NCI-H748 (cell line): ENCODE measurements around the gene UHRF1.
A peak's percentile ranks its signal among the peaks of the same experiment; 100 is the strongest.
"Not testable (repeated sequence)": the region's sequence is repeated elsewhere in the genome, so short reads cannot be mapped to it uniquely, and the experiment has no call there.

Source experiments
- DNase-seq: peaks from one replicate; lab custom pipeline; 2025; ENCODE audit not compliant: unreplicated experiment; lab: John Stamatoyannopoulos, UW

UHRF1 gene

DNA sequence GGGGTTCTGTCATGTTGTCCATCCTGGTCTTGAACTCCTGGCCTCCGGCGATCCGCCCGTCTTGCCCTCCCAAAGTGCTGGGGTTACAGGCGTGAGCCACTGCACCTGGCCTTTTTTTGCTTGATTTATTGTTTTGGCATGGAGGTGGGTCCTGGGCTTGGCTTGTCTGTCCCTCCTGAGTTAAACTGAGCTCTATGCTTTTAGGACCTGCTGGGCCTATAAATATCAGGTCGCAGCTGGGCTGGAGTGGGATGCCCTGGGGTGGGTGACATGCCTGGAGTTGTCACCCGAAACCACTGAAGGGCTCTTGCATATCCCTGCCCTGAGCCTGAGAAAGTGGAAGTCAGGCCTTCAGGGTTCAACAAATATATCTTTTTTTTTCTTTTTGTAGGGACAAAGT, 12.2 kb upstream of the UHRF1 start:
- DNase-seq = no peak

DNA sequence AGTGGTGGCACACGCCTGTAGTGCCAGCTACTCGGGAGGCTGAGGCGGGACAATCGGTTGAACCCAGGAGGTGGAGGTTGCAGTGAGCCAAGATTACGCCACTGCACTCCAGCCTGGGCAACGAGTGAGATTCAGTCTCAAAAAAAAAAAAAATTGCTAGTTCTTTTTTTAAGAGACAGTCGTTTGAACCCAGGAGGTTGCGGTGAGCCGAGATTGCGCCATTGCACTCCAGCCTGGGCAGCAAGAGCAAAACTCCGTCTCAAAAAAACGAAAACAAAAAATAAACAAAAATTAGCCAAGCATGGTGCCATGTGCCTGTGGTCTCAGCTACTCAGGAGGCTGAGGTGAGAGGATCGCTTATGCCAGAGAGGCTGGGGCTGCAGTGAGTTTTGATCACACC, 8.4 kb upstream of the UHRF1 start:
- not testable (repeated sequence) for DNase-seq

DNA sequence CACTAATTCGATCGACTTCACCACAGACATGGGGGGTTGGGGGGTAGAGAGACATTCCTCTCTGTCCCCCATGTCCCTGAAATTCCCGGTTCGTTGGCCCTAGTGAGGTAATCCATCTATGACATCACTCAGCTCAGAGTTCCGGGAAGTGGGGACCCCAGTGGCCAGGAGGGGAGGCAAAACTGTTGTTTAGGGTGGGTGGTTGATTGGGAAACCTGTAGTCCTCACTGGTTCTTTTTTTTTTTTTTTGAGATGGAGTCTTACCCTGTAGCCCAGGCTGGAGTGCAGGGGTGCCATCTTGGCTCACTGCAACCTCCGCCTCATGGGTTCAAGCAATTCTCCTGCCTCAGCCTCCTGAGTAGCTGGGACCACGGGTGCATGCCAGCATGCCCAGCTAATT, 6.5 kb upstream of the UHRF1 start, which contains the start of gene ARRDC5:
TSS of gene ARRDC5 (minus strand) at position 101 of the 400 bp plus-strand sequence. CDS start at position 30, 71 bp downstream.
- no peak for DNase-seq

DNA sequence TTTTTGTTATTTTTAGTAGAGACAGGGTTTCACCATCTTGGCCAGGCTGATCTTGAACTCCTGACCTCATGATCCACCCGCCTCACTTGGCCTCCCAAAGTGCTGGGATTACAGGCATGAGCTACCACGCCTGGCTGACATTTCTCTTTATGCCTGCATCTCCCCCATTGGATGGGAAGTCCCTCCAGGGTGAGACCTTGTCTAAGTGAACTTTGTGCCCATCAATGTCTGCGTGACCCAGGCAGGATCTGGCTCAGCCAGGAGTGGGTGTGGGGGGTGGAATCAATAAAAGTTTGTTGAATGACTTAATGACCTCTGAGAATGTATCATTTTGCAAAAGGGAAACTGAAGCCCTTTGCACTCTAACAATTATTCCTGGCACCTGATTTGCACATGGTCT, 4.8 kb upstream of the UHRF1 start:
- no peak for DNase-seq

DNA sequence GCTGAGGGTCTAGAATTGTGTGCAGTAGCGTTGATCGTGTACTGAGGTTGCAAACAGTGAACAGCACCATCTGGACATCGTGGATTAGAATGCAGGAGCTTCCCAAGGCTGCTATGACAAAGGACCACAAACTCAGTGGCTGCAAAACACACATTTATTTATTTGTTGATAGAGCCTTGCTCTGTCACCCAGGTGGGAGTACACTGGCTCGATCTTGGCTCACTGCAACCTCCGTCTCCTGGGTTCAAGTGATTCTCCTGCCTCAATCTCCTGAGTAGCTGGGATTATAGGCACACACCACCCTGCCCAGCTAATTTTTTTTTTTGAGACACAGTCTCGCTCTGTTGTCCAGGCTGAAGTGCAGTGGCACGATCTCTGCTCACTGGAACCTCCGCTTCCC, 2.3 kb upstream of the UHRF1 start:
- DNase-seq = no peak

DNA sequence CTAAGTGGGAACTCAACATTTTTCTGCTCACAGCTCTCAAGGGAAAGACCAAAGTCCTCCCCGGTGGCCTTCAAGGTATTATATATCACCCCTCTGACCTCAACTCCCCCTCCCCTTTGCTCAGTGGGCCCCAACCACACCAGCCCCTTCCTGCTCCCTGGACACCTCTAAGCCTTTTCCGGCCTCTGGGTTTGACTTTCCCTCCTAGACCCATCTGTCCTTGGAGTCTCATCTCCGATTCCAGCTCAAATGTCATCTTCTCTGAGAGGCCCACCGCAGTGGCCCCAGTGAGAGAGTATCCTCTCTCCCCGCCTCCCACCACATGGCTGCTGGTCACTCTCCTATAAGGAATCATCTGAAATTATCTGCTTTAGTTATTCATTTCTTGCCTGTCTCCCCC, 941 bp upstream of the UHRF1 start:
- DNase-seq = no peak

DNA sequence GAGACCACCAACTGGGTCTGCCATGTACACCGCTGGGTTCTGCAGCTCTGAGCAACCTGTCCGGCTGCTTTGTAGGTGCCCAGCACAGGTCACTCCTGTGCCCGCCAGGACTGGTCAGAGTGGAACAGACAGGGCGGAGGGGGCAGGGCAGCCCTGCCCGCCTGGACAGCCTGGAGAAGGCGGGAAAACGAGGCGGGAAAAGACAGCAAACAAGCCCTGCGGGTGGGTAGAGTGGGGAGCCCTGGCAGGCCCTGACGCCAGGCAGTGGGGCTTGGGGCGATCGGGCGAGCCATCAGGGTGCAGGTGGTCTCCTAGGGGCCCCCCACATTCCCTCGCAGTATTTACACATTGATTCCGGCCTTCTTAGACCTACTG, 533 bp upstream of the UHRF1 start:
- DNase-seq = peak; percentile 29

DNA sequence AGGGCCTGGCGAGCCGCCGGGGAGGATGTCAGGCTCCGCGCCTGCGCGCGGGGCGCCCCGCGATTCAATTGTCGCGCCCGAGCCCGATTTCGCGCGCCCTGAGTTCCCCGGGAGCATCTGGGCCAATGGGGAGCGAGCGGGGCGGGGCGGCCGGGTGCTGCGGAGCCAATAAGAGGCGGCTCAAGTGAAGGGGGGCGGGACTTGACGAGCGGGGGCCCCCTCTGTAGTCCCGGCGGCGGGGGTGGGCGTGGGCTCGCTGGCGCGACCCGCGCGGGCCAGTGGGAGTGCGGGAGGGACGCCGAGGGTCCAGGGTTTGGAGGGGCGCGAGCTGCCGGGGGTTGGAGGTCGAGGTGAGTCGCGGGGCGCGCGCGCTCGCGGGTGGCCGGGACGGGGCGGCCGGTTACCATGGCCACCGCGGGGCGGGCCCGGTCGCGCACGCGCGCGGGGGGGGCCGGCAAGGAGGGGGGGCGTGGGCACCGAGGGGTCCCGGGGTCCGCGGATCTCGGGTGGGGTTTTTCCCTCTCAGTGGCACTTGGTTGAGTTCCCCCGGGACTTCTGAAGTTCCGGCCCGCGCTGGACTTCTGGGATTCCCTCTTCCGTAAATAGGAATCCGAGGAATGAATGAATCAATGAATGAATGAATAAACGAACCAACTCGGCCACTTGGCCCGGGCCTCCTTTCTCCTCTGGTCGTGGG, 744 bp downstream of the UHRF1 start:
- DNase-seq = peak; percentile 91

DNA sequence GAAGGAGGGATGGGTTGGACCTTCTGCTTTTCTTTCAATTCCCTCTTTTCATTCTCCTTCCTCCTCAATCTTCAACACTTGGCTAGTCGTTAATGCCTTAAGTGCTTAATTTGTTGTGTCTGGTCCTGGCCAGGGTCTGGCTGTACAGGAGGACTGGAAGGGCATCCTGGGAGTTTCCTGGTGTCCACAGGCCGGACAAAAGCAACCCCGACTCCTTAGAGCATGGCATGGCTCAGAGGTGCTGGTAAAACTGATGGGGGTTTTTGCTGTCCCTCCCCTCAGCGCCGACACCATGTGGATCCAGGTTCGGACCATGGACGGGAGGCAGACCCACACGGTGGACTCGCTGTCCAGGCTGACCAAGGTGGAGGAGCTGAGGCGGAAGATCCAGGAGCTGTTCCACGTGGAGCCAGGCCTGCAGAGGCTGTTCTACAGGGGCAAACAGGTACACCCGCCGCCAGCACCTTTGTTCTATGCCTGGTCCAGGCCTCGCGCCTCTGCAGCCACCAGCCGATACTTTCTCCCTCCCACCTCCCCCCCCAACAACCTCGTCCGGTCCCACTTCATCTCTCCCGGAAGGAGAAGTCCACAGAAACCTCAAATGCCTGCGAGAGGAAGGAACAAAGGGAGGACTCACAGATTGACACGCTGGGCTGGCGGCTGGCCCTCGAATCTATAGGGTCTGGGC, 1.4 kb downstream of the UHRF1 start:
- DNase-seq = peak; percentile 17

DNA sequence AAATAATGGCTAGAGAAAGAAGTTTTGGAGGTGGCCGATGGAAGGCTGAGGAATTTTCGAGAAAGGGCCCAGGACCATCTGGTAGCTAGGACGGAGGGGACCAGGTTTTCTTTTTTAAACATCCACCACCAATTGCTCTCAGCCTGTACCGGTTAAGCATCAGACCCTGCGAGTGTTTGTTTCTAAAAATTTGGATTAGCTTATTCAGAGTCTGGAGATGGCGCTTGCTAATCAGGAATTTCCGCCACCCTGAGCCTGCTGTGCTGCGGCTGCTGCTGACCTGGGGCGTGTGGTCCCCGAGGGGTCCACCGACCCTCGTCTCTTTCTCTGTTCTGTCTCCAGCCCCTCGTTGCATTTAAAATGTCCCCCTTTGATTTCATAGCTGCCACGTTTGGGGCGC, 2.0 kb downstream of the UHRF1 start:
- no peak for DNase-seq

DNA sequence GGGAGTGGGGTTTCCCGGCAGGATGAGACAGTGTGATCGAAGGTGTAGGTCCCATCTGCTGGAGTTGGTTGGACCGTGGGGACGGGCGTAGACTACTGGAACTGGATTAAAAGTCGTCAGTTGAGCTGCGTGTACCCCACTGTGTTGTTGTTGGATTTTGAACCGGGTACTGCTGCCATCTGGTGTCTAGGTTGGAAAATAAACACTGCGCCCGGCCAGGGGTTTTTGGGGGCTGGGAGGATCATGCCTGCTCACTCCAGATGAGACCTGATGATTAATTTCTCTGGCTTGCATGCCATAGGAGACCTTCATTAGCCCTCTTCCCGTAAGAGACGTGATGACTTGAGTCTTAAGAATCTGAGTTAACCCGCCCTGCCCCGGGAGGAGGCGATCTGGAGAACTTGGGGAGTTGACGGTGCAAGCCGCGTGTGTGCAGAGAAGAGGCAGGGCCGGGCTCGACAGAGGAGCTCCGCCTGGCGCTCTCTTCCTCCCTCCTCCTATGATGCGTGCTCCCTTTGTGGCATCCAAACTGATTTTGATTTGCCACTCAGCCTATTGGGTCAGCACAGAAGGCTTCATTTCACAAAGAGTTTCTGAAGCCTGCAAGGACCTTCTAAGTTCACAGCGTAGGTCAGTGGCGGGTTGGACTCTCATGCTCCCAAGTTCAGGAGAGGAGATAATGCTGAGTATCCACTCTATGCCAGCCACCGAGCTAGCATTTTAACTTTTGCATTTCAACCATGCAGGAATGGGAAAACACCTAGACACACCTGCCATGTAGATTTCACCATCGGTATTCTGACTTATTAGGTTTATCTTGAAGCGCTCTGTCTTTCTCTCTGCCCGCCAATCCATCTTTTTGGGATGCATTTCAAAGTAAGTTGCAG, 2.7 kb downstream of the UHRF1 start:
- peak; percentile 11 for DNase-seq

DNA sequence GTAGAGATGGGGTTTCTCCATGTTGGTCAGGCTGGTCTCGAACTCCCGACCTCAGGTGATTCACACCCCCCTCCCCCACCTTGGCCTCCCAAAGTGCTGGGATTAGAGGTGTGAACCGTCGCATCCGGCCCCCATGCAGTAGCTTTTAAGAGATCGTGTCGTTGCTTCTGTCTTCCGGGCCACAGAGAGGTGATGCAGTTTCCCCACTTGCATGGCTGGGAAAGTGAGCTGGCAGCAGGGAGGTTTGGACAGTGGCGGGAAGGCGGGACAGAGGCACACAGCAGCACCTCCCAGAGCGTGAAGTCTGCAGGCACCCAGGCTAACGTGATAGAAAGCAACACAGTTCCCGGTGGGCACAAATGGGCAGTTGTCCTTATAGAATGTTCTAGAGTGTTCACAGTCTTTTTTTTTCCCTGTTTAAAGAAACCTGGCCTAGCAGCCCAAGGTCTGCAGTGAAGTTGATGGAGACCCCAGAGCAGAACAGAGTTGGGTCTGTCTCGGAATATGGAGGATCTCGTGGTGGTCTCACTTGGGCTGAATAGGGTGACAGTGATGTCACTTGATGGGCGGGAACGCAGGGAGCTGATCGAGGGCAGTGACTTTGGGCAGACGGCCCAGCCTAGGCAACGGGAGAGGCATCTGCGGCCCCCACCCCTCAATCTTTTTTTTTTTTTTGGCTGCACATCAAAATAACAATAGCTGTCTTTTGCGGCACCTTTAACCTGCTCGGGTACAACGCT, 4.9 kb downstream of the UHRF1 start:
- DNase-seq = no peak

DNA sequence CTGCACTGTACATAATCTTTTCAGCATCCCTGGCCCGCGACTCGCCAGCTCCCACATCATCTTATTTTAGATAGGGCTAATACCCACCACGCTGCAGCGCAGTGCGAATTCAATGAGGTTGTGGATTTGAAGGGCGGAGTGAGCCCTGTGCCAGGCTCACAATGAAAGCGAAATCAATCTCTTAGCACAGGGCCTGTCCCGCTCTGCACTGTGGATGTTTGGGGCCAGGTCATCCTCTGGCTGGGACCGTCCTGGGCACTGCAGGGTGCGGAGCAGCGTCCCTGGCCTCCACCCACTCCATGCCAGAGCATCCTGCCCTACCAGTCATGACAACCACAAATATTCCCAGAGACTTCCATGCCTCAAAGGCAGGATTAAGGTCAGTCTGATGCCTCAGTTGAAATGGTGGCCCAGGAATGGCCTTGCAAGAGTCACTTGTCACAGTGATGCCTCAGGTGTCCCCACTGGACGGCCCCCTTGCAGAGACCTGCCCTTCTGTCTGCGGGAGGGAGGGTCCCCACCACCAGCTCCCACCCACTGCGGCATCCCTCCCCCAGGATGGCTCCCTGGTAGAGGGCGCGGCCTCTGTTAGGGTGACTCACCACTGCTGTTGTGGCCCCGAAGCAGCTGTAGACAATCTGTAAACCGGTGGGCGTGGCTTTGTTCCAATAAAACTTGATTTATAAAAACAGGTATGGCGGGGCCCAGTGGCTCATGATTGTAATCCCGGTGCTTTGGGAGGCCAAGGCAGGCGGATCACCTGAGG, 5.6 kb downstream of the UHRF1 start:
- no peak for DNase-seq

DNA sequence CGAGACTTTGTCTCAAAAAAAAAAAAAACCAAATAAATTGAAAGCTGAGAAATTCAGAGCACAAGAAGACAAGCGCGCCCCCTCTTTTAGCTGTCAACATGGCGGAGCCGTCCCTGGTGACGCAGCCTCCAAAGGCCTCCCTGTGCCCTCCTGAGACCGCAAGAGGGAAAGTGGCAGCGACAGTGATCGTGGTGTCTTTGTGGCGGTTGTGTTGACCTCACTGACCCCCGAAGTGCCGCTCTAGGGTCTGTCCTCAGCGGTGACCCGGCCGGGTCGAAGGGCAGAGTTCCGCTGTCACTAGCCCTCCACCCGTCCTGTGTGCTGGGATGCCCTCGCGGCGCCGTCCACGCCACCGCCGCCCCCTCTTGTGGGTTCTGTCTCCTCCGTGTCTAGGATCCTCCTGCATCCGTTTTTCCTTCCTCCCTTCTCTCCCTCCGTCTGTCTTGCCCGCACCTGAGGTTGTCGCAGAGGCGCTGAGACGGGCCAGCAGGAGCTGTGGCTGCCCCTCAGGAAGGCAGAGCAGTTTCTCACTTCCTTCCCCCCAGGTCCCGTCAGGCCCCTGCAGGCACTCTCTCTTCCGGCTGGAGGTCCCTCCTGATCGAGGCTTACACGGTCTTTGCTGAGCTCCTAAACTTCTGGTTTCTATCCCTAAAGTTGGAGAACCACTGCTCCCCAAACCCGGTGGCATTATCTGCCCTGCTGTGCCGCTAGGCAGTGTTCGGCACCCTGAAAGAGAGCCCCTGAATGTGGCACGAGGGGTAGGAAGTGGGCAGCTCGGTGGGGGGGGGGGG, 7.2 kb downstream of the UHRF1 start:
- DNase-seq = no peak

DNA sequence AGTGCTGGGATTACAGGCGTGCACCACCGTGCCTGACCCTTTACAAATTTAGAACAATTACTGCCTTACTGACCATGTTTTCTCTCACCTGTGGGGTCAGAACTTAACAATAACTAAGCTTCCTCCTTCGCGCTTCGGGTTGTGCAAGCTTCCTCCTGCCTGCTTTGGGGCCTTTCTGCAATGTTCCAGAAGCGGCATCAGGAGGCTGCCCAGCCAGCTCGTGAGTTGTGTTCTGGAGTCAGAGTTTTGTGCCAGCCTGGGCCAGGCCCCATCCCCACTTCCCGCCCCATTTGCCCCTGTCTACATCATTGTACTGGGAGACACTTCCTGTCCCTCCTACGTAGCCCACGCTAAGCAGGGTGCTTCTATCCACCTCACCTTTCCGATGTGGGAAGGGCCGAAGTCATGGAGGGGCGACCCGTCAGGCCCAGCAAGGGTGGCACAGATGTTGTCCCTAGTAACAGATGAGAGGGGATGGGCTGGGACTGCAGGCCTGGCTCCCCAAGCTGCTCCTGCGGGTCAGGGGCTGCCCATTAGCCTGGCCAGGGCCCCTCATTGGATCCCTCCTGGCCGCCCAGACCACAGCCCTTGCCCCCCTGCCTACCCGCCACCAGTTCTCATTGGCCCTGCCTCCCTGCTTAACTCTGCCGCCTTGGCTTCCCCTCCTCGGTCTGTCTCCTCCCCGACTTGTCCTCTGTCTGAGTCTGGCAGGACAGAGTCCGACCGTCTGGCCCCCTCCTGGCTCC, 13.4 kb downstream of the UHRF1 start:
- no peak for DNase-seq

DNA sequence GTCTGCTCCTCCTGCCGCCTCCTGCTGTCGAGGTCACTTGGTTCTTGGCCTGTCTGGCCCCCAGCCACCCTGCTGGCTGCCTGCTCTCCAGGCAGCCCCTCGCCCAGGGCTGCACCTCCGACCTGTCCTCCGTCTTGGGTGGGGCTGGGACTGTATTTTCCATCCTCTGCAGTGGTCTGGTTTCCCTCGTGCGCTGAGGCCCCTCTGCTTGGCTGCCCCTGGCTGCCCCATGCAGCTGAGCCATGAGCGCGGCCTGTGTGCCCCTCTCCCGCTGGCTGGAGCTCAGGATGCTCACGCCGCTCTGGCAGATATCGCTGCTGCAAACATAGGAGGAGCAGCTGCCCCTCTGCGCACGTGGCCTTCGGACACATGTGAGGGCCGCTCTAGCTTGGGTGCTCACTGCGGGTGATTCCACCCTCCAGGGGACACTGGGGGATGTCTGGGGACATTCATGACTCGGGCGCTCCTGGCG, 14.0 kb downstream of the UHRF1 start:
- no peak for DNase-seq

DNA sequence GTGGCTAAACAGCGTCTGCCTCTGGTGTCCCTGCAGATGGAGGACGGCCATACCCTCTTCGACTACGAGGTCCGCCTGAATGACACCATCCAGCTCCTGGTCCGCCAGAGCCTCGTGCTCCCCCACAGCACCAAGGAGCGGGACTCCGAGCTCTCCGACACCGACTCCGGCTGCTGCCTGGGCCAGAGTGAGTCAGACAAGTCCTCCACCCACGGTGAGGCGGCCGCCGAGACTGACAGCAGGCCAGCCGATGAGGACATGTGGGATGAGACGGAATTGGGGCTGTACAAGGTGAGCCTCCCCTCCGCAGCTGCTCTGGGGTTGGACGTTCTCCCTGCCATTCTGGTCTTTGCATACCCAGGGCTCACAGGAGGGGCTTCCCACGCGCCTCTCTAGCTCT, 19.9 kb downstream of the UHRF1 start:
- DNase-seq = no peak

DNA sequence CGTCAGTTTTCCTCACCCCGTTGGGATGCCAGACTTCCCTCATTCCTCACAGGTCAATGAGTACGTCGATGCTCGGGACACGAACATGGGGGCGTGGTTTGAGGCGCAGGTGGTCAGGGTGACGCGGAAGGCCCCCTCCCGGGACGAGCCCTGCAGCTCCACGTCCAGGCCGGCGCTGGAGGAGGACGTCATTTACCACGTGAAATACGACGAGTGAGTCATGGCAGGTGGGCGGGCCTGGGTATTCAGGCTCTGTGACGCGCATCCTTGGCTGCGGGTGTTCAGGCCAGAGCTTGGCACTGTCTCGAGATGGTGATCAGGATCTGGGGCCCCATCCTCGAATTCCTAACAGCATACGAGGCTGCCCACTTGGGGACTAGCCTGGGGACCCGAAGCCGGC, 21.4 kb downstream of the UHRF1 start:
- DNase-seq = no peak

DNA sequence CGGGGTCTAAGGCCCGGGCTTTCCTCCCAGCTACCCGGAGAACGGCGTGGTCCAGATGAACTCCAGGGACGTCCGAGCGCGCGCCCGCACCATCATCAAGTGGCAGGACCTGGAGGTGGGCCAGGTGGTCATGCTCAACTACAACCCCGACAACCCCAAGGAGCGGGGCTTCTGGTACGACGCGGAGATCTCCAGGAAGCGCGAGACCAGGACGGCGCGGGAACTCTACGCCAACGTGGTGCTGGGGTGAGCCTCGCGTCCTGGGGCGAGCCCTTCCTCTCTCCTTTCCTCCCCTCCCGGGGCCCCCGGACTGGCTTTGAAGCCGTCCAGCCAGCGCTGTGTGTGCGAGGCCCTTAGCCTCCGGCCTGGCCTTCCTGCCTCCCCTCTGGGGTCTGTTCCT, 23.4 kb downstream of the UHRF1 start:
- DNase-seq = no peak
